ENCODE results near the gene TAGLN.
A peak's percentile ranks its signal among the peaks of the same experiment; 100 is the strongest.

- TF ChIP-seq KAT7 (CRISPR knock-in tag; IDR thresholded peaks at IDR 0.05; ENCODE audit: borderline replicate concordance) (no peak), CTCF (IDR thresholded peaks at IDR 0.05) (peak; percentile 47), ERG (CRISPR knock-in tag; IDR thresholded peaks at IDR 0.05) (no peak), TEAD4 (CRISPR knock-in tag; IDR thresholded peaks at IDR 0.05) (no peak), PRRX2 (CRISPR knock-in tag; IDR thresholded peaks at IDR 0.05) (0 out of 2 replicates have a peak, but pooled peaks have one; percentile 30), PREB (CRISPR knock-in tag; IDR thresholded peaks at IDR 0.05; ENCODE audit: borderline replicate concordance) (no peak), ZNF416 (CRISPR knock-in tag; IDR thresholded peaks at IDR 0.05) (0 out of 2 replicates have a peak, but pooled peaks have one; percentile 29), MLX (CRISPR knock-in tag; IDR thresholded peaks at IDR 0.05) (no peak), IRF1 (CRISPR knock-in tag; IDR thresholded peaks at IDR 0.05) (no peak), NR2C2 (CRISPR knock-in tag; IDR thresholded peaks at IDR 0.05) (no peak), E2F5 (CRISPR knock-in tag; IDR thresholded peaks at IDR 0.05) (no peak), CREM (CRISPR knock-in tag; IDR thresholded peaks at IDR 0.05) (no peak), TEAD1 (CRISPR knock-in tag; IDR thresholded peaks at IDR 0.05) (no peak)
Observed at GRCh38 chr11:117197516-117198456, 1.4 kb upstream of the TAGLN start.

Measured in WTC11 (cell line).